LoVo (cell line): ENCODE results near the gene HDAC4.

Source experiments
- DNase-seq: peaks from one replicate; pipeline ENCODE4 v3.0.0-alpha.2; 2016; ENCODE audit warnings: low spot score

Gene HDAC4

DNA sequence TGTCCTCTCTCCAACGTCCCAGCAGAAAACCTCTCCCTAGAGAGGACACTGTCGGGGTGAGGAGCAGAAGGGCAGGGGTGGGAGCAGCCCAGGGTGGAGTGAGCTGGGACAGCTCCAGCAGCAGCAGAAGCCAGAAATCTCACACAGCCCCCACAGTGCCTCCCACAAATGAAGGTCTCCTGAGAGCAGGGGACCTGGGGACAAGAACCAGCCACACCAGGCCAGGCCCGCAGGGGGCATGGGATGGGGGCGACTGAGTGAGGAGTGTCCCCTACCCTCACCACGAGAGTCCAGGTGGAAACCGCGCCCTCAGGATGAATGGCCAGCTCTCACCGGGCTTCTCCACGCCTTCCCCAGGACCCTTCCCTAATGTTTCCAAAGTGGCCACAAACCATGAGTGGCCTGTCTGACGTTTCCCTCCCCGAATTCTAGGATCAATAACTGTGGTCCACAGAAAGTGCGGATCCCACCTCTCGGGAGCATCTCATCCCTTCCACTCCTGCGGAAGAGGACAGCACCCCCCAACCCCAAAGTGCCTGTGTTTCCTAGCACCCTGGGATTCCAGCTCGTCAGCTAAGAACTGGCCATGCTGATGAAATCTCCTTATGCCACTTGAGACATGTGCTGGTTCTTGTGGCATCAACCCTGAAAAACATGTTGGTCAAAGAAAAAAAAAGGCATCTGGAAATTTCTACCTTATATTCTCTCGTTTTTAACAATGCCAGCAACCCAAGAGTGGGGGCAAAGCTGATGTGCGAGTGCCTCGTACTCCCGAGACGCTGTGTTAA, 121.1 kb downstream of the HDAC4 start:
- no peak for DNase-seq

DNA sequence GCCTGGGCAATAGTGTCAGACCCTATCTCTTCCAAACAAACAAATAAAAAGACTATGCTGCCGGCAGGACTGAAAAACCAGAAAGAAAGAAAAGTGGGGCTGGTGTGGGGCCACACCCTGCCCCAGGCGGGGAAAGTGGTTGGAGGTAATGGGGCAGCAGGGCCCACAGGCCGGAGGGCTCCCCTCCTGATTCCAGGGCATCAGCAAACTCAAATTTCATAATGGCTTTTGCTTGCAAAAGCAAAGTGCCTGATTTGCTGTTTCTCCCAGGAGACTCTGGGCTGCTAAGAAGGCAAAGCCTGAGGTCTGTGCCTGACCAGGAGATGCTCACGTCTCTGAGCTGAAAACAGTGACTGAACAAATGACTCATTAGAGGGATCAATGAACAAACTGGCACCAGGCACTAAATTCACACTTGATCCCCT, 121.9 kb downstream of the HDAC4 start:
- DNase-seq: no peak

DNA sequence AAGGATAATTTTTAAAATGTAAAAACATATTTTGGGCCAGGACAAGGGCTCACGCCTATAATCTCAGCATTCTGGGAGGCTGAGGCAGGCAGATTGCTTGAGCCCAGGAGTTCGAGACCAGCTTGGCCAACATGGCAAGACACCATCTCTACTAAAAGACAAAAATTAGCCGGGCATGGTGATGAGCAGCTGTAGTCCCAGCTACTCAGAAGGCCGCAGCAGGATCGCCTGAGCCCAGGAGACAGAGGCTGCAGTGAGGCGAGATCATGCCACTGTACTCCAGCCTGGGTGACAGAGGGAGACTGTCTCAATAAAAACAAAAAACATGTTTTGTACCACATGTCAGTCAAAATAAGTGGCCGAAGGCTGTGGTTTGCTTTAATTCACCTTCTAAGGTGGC, 122.5 kb downstream of the HDAC4 start:
- DNase-seq: no peak

DNA sequence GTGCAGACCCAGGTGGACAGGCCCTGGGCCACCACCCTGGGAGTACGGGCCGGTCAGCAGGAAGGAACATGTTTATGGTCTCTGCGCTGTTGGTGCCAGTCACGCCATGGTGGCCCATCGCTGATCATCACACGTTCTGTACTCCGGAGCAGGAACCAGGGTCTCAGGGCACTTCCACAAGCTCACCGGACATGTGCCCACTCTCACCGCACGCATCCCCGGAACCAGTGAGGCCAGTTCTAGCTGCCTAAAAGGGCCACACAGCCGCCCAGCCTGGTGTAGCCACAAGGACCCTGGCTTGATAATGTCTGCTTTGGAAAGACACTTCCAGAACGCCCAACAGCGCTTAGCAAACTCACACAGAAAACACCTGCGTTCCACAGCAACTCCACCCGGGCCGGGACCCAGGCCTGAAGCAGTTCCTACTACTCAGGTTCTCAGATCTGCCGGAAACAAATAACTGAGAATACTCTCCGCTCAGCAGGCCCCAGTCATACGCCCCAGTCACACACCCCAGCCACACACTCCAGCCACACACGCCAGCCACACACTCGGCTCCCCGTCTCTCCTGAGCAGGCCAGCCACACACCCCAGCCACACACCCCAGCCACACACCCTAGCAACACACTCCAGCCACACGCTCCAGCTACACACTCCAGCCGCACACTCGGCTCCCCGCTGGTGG, 123.3 kb downstream of the HDAC4 start:
- DNase-seq: no peak

DNA sequence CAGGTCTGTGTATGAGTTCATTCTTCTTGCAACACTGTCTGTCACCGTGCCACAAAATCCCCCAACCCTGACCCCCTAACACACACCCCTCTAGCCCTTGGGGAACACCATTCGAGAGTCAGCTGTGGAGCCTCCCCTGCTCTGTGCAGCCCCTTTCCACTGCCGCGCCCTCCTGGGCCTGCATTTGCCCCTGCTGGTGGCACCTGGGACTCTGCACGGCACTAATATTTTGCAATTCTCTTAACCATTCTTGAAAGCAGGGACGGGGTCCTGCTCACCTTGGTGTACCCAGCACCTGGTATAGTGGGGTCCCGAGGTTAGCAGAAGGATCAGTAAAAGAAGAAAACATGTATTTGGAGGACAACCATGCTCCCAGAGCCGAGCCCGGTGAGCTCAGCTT, 124.0 kb downstream of the HDAC4 start:
- DNase-seq: no peak

DNA sequence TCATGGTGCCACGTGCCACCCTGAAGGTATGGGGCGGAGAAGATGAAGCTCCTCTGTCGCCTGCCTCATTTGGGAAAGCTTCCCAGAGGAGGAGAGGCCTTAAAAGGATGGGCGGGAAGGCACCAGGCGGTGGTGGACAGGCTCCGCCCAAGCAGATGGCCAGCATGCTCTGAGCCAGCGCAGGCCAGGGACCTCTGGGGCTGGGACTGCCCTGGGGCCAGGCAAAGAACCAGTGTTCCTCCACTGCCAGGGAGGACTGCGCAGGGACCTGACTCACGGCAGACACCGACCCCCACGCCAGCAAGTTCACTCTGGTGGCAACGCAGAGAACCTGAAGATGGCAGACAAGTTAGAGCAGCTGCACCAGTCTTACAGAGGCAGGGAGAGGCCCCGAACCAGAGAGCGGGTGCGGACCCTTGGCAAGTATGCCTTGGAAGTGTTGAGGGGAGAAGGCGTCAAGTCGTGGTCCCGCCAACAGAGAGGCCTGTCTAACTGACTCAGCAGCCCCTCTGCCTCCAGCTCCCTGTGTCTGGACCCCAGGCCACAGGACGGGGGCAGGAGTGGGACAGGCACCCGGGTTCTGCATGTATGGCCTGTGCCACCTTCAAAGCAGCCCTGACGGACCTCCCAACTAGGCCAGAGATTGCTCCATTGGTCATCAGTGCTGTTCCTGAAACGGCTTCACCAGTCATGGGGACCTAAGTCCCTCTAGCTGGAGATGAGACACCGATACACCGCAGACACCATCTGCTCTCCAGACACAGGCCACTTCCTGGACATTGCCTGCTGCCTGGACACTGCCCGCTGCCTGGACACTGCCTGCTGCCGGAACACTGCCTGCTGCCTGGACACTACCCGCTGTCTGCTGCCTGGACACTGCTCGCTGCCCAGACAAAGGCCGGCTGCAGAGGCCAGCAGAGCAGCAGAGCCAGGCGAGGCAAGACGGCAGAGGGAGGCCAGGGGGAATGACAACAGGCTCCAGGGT, 124.7 kb downstream of the HDAC4 start:
- DNase-seq: no peak

DNA sequence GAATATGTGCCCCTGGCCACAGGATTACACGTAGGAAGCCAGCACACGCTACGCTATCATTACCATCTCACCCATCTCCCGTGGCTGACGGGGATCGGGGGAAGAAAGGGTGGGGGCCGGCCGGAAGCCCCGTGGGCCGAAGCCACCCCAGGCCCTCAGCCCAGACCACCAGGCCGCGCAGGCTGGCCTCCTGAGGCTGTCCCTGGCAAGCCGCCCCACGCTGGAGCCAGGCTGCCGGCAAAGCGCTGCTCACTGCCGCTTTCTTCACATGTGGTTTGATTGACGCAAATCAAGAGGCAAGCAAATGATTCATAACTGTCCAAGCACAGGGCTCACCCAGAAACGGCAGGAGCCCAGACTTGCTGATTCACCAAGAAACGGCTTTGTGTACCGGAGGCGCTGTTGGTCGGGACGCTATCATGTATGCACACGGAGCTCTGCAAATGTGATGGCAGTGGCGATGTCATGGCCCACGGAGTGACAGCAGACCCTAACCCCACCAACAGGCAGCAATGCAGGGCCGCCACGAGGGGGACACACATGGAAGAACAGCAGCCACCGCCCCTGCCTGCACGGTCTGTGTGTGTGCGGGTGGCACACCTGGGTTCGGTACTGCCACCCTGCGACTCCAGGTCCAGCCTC, 125.7 kb downstream of the HDAC4 start:
- DNase-seq: peak; percentile 80

DNA sequence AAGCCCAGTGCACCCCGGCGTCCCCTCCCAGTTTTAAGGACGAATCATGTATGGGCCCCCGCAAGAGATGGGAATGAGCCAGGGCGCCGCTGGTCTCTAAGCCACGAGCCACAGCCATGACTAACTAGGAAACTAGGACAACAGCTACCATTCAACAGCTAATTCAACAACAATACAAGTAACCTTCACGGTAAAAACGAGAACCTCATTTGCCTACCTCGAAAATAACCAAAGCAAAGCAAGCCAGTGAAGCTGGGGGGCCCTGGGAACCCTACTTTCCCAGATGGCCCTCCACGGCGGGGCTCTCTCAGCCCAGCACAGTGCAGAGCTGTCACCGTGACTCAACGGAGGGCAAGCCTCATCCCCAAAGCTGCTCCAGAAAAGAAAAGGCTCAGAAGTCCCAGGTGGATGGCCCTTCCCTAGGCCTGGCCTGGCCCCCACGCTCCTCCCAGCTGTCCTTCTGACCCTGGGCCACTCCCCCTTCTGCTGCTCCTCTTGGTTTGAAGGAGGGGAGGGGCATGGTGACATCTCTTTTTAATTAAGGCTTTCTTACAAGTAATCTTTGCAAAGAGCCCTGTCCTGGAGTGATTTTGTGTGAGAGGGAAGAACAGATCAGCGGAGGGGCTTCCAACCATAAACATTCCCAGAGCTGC, 126.3 kb downstream of the HDAC4 start:
- DNase-seq: peak; percentile 41

DNA sequence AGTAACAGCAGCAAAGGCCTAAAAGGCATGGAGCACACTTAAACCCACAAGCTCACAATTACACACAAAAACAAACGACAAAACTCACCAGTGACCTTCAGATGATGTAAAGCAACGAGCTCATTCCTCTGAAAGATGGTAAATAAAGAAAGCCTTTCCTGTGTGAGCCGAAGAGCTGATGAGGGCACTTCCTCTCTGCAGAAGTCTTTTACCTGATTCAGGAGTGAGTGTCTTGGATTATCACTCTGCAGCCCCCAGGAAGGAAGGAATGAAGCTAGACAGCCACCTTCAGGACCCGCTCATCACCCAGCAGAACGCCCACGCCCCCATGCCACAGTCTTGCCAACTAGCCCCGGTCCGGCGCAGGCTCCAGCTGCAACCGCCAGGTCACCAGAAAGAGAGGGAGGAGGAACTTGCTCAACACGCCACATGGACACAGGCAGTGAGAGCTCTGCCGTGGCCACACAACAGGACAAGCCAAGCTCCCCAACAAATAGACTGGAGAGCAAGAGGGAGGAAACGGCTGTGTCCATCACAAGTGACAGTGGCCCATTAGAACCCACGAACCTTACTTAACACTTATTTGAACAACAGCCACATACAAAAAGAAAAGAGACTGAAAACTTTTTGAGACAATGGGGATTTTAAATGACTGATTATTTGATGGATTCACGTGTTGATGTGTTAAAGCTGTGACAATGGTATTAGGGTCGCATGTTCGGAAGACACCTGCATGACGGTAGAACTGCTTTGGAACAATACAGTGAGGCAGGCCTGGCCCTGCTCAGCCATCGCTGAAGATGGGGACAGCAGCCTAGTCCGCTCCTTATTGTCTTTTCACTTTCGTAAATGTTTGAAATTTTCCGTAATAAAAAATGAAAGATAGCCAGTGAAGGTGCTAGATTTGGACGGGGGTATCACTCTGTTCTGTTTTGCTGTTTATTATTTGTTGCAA, 127.3 kb downstream of the HDAC4 start:
- DNase-seq: no peak

DNA sequence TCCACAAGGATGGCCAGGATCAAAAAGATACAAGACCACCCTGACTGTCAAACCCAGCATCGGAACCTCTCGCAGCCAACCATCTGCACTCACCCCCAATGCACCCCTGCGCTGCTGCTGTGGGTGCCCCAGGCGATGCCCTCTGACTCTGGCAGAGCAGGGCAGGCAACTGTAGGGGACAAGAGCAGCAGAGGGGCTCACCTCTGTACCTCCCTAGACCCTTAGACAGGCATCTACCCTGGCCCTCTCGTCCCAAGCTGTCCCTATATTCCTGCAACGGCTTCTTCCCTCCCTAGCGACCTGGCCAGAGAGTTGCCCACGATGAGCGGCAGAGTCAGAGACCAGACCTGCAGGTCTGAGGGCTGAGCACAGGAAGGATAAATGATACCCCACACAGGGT, 128.2 kb downstream of the HDAC4 start:
- no peak for DNase-seq

DNA sequence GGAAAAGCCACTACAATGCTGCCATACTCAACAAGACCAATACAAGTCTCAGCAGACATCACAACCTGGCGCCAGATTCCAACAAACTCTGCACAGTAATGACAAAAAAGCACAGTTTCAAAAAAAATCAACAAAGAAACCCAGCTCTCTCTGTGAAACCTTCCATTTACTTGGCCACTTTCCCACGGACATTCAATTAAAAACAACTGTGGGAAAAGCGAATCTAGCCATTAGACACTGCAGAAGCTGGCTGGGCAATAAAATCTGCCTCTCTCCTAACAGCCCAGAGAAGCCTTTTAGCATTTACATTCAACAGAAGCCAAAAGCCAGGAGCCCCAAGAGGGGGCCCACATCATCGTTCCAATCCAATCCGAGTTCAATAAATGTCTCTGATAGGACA, 128.9 kb downstream of the HDAC4 start:
- no peak for DNase-seq

DNA sequence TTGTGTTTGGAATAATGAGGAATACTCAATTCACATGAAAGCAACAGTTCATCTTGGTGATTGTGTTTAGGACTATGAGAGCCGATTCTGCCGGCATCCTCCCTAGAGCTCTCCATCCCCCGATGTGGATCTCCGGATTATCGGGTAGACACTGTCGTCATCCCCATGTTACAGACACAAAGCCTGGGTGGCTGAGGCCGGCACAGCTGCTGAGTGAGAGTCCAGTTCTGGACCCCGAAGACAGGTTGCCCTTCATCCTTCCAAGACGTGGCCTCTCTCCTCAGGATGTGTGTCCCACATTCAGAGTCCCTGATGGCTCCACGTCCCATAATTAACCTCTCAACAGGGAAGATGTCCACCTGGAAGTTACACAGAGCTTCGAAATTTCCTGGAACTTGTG, 129.3 kb downstream of the HDAC4 start:
- no peak for DNase-seq

DNA sequence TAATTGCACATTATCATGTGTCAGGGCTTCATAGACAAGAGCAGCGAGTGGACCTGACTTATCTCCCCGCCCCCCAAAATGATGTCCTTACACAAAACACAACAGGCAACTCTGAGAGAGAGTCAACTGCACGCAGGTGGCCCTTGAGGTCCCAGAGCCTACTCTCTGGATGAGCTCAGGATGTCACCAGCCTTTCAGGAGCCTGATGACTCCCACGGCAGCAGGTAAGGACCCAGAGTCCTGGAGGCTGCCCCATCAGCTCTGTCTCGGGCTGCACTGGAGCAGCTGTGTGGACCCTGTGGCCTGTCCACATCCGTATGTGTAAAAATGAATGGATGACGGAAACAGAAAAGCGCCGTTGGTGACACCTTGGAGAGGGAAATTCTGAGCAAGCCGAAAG, 130.9 kb downstream of the HDAC4 start:
- no peak for DNase-seq

DNA sequence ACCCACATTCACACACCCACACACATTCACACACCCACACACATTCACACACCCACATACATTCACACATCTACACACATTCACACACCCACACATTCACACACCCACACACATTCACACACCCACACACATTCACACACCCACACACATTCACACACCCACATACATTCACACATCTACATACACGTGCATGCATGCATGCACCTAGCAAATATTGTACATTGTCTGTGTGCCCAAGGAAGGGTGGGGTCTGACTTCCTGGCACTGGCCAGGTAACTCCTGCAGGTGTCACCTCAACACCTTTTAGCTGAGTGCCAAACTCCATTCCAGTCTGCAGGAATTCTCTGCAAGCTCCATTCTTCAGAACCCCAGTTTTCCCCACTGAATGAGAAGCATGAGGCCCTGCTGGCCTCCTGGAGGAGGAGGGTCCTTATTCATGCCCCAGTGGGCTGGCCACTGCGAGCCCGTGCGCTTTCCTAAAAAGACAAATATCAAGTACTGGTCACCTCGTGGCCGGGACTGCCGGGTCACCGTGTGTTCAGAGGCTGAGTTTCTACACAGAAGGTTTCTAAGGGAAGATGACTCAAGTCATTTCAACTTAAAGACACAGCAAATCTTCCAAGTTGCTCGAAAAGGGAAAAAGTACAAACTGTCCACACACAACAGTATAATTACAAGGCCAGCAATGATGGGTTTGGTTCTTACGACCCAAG, 131.5 kb downstream of the HDAC4 start:
- DNase-seq: no peak

DNA sequence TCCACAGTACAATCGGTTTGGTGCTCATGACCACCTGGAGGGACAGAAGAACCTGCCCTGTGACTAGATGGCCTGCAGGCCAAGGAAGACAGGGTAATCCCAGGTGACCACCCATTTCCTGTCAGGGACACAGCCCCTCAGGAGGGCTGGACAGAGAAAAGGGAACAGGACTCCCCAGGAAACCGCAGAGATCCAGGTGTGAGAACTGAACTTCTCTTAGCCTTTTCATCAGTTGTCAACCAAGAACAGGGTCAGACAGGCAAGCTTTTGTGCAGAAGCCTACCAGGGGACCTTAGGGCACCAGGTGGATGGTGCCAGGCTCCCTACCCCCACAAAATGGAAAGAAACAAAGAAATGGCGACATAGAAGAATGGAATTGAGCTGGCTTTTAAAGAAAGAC, 132.3 kb downstream of the HDAC4 start:
- DNase-seq: no peak

DNA sequence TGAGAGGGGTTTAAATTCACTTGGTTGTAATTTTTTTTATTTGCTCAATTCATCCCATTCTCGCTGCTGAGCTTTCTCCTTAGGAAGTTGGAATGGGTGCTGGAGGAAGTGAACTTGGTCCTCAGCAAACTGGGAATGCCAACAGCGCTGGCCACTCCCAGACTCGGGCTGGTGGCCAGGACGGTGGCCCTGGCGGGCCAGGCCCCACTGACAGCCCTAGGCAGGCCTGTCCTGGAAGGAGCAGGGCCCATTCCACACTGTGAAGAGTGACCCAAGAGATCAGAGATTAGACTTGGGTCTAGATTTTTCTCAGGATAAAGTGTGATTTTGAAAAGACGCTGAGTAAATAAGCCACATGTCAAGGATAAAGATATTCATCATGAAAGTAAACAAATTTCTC, 132.7 kb downstream of the HDAC4 start:
- DNase-seq: peak; percentile 50

DNA sequence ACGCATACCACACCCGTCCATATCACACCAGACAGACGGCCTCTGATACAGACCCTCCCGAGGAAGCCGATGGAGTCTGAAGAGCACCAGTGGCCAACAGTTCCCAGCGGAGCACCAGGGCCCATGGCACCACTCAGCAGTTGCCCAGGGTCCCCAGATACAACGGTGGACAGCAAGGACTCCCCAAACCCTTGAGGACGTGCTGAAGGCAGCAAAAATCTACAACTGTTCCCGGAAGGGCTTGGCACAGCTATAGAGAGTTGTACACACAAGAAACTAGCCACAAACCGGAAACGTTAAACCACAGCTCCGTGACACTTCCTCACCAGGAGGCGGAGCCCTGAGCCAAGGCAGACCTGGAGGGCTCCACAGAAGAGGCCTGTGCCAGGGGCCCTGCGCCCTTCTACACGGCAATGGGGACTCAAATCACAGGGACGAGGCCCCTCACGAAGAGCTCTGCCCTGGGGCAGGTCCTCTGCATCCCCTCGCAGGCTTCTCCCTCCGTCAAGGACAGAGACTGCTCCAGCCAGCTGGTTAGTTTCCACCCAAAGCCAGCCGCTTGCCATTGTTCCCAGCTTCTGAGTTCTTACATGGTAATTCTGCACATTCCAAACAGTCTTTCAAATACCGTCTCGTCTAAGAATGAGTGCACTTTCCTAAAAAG, 133.4 kb downstream of the HDAC4 start:
- peak; percentile 45 for DNase-seq

DNA sequence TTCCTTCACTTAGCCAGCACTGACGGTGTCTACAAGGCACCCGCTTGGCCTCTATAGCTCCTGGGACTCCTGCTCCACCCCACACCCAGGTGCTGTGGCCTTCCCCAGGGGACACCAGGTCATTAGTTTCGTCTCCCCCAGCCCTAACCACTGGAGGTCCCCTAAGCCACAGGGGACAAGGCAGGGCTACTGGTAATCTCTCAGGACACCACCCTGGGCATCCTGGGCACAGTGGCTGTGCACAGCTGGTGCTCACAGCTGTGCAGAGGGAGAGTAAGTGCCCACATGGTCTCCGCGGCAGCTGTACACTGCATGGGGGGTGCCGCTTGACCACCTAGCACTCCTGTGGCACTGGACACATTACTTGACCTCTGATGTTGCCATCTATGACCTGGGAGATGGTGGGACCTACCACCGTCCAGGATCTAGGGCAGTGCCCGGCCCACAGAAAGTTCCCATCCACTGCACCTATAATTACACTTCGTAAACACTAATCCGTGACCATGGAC, 134.0 kb downstream of the HDAC4 start:
- no peak for DNase-seq

DNA sequence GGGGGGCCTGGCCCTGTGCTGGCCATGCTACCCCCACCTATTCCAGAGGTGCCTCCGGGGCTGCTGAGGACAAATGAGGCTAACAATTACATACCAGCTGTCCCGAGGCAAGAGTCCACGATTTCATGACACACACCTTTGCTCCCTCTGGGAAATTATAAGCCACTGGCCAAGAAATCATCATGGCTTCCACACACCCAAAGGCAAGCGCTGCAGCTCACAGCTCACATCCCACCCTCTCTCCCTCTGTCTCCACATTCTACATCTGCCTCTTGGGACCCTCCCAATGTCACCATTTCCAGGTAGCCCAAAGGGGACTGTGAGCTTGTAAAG, 134.4 kb downstream of the HDAC4 start:
- DNase-seq: no peak
